WTC11 (cell line): ENCODE measurements around the gene SSH3.

Experiments
- CTCF ChIP-seq: fragments of 200-600 bp; IDR thresholded peaks from 2 replicates; pipeline ENCODE4 v1.8.0; 2022; ENCODE audit warnings: antibody characterized with exemption
- MXD4 ChIP-seq: fragments of 250-450 bp; sonication (Bioruptor Pico); IDR thresholded peaks from 2 replicates; pipeline ENCODE4 v1.8.0; 2021; ENCODE audit warnings: mild to moderate bottlenecking, moderate library complexity, borderline replicate concordance
- USF2 ChIP-seq: sonication (generic); formaldehyde crosslinking; IDR thresholded peaks from 2 replicates; pipeline ENCODE4 v1.8.1; 2023; ENCODE audit warnings: mild to moderate bottlenecking, missing genetic modification reagents, moderate library complexity
- ZNF263 ChIP-seq: sonication (generic); formaldehyde crosslinking; IDR thresholded peaks from 2 replicates; pipeline ENCODE4 v1.8.1; 2022; ENCODE audit warnings: low read depth, mild to moderate bottlenecking, moderate library complexity, missing genetic modification reagents
- ZNF396 ChIP-seq: fragments of 250-450 bp; sonication (Bioruptor Pico); IDR thresholded peaks from 2 replicates; pipeline ENCODE4 v1.8.0; 2021; ENCODE audit warnings: mild to moderate bottlenecking, moderate library complexity, borderline replicate concordance
- TF ChIP-seq, protein P1 (sequence below): sonication (generic); formaldehyde crosslinking; IDR thresholded peaks from 2 replicates; pipeline ENCODE4 v1.8.0; 2022; ENCODE audit warnings: mild to moderate bottlenecking, missing genetic modification reagents

DNA sequence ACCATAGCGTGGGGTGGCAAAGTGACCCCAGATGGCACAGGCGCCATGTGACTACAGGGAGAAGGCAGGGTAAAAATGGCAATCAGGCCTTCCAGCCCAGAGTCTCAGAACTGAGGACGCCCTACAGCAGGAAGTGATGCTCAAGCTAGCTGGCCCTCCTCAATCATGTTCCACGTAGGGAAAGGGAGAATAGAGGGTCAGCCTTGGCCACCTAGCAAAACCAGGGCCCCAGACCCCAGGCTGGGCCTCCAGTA, 15.2 kb upstream of the SSH3 start:
- TF ChIP-seq CTCF (no peak), MXD4 (CRISPR knock-in tag) (no peak), USF2 (CRISPR knock-in tag) (no peak; the same call in 1 of the 2 replicates), ZNF396 (CRISPR knock-in tag) (no peak), ZNF263 (CRISPR knock-in tag) (no peak)
- TF ChIP-seq, protein P1, sequence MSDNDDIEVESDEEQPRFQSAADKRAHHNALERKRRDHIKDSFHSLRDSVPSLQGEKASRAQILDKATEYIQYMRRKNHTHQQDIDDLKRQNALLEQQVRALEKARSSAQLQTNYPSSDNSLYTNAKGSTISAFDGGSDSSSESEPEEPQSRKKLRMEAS (CRISPR knock-in tag): no peak
